HL-60/S4 treated with phorbol 12-myristate 13-acetate at 8.2 ng/mL for 4 days and 3 days (cell line): Measurements from ENCODE around the gene RFTN1.

Source experiments
- in situ Hi-C: fragments of 300-500 bp; cut with MboI; formaldehyde crosslinking; loops from 2 replicates; pipeline ENCODE4 v1.15.0; 2022; ENCODE audit warnings: low sequenced_read_pairs

RFTN1 gene

GRCh38 chr3:16488637-16489036 is 24.9 kb downstream of the RFTN1 start:
- in situ Hi-C loops = no loop called here

GRCh38 chr3:16487511-16488175 is 25.9 kb downstream of the RFTN1 start:
- in situ Hi-C loops = no loop called here

GRCh38 chr3:16486951-16487480 is 26.5 kb downstream of the RFTN1 start:
- in situ Hi-C loops = no loop called here

- in situ Hi-C loops = no loop called here
These were observed 27.3 kb downstream of the RFTN1 start for GRCh38 chr3:16486201-16486600.

DNA sequence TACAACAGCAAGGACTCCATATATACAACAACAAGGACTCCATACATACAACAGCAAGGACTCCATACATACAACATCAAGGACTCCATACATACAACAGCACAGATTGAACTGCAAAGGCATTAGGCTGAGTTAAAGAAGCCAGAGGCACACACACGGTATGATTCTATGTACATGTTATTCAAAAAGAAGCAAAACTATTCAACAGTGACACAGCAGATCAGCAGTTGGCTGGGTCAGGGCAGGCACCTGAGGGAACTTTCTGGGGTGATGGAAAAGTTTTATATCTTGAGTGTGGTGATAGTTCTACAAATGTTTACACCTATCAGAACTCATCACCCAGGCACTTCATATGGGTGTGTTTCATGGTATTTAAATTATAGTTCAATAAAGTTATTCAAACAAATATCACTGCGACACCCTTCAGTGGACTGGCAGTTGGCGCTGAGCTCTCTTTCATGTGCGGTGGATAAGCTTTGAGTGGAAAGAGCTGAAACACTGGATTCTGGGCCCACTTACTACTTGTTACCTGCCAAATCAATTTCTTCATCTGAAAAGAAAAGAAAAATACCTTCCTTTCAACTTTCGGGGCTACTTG is 28.0 kb downstream of the RFTN1 start:
- in situ Hi-C loops = no loop called here

- in situ Hi-C loops = no loop called here
These were observed 28.5 kb downstream of the RFTN1 start for GRCh38 chr3:16484984-16485383.

DNA sequence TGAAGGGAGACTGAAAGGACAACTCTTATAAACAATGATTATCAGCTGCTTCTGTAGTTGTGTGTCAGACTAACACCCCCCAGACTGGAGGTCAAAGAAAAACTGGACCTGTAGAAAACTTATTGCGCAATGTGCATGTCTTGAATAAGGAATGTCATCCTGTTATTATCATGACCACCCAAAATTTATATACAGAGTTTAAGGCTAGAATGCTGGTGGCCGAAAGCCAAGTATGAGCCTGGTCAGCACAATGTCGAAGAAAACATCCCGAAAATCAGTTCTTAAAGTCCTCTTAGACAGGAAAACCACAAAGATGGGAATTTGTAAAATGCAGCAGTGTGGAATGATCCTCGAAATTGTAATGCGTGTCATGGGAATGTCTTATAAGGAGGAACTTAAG is 29.3 kb downstream of the RFTN1 start:
- in situ Hi-C loops = no loop called here

GRCh38 chr3:16482770-16483531 is 30.5 kb downstream of the RFTN1 start:
- in situ Hi-C loops = no loop called here

GRCh38 chr3:16482194-16482769 is 31.2 kb downstream of the RFTN1 start:
- in situ Hi-C loops = no loop called here

GRCh38 chr3:16481546-16481897 is 32.0 kb downstream of the RFTN1 start:
- in situ Hi-C loops = no loop called here

DNA sequence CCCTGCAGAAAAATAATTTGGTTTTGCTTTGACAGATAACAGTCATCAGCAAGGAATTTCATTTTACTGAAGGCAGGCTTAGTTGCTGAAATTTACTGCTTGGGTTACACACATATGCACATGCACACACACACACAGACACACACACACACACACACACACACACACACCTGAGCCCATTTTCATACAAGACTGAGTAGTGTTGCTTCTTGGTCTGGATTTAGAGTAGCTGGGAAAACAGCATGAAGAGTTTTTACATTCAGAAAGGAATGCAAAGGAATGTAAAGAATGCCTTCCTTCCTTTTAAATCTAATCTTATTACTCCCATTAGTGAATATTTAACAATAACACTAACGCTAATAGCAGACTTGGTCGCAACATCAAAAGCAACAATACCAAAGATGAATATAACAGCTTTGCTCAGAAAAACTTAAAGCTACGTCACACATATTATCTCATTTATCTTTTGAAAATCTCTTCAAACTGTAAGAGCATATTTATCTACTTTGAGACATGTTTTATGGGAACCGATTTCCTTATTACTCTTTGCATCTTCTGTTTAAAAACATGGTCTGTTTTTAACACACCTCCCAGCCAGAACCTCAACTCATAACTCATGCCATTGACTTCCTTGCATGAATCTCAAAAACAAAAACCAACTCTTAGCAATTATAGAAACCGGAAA is 32.5 kb downstream of the RFTN1 start:
- in situ Hi-C loops = no loop called here

GRCh38 chr3:16478516-16478915 is 35.0 kb downstream of the RFTN1 start:
- in situ Hi-C loops = no loop called here

GRCh38 chr3:16477521-16477920 is 36.0 kb downstream of the RFTN1 start:
- in situ Hi-C loops = no loop called here

DNA sequence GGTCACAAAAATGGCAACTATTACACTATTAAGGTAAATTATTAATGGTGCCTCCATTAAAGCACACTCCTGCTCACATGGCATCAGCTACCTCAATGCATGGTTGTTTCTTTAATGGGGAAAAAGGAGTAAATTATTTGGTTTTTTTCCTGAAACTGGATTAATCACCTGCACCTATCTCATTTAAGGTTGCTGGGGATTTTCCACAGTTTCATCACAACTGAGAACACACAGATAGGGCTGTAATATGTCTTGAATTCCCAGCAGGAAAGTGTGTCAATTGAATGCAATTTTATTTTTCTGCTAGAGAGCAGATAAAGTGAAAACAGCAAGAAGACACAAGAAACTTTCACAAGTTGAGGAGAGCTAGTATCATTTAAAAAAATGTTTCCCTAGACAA is 36.4 kb downstream of the RFTN1 start:
- in situ Hi-C loops = no loop called here

GRCh38 chr3:16476636-16477035 is 36.9 kb downstream of the RFTN1 start:
- in situ Hi-C loops = no loop called here

DNA sequence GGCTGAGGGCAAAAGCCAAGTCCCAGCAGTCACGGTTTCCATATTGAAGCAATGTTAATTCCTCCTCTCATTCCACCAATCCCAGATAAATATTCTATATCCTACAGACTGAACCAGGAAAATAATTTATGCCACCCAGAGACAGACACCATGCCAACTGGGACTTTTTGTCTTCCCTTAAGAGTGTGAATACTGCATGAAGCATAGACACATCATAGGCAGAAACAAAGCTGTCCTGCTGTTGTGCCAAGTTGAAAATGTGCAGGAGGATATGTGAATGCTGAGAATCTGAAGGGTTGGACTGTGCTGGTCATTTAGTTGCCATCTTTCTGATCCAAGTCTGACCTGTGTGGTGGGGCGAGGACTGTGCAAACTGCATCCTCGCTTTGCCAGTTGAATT is 37.7 kb downstream of the RFTN1 start:
- in situ Hi-C loops = no loop called here

GRCh38 chr3:16474920-16475319 is 38.6 kb downstream of the RFTN1 start:
- in situ Hi-C loops = no loop called here

GRCh38 chr3:16474216-16474615 is 39.3 kb downstream of the RFTN1 start:
- in situ Hi-C loops = no loop called here

GRCh38 chr3:16472593-16472992 is 40.9 kb downstream of the RFTN1 start:
- in situ Hi-C loops = no loop called here

- in situ Hi-C loops = no loop called here
These were observed 41.6 kb downstream of the RFTN1 start for GRCh38 chr3:16471897-16472296.

DNA sequence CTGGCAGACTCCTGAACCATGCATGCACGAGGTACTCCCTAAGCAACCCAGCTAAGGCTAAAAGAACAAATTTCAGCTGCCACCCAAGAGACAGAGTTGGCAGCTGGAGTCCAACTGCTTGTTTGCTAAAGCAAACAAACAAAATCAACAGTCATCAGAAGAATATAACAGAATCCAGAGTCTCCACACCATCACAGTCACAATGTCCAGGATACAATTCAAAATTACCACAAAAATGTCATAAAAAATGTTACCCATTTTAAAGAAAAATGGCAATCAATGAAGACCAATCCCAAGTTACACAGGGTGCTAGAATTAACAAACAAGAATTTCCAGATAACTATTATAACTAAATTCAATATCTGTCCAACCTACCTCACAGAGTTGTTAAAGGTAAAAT is 42.9 kb downstream of the RFTN1 start:
- in situ Hi-C loops = no loop called here
